CD4-positive, alpha-beta T cell treated with Interferon alpha-2 for 1 hour (primary cell): ENCODE results near the gene HABP2.

Source experiments
- DNase-seq, 2 donors: peaks; one replicate each; pipeline ENCODE4 v3.0.0-alpha.2; 2020 to 2022

The HABP2 gene

DNA sequence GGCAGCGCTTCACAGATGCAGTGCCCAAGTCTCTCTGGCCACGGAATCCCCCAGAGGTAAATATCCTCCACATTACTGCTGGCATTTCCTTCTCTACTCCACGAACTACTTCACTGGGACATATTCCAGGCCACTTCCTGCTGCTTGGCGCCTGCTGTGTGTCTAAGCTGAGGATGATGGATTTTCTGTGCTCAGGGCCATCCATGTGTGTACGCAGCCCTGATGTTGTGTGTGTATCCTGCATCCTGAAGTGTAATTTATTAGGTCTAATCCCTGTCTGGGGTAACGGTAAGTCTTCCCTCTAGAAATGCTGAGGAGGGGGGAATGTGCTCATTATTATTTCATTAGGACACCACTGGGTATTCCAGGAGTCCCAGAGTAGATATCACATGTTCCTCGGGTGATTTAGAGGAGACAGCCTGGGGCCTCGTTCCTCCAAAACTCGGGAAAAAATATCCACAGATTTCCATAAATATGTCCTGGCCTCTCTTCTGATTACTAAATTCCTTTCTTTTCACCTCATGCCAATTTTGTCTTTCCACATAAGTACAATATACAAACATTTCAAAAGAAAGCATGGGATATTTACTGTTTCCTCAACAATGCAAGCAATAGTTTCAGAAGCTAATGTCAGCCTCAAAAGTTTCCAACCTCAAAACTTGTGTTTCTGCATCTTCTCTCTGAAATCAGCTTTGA lies 25.5 kb upstream of the HABP2 start:
- no peak for DNase-seq

DNA sequence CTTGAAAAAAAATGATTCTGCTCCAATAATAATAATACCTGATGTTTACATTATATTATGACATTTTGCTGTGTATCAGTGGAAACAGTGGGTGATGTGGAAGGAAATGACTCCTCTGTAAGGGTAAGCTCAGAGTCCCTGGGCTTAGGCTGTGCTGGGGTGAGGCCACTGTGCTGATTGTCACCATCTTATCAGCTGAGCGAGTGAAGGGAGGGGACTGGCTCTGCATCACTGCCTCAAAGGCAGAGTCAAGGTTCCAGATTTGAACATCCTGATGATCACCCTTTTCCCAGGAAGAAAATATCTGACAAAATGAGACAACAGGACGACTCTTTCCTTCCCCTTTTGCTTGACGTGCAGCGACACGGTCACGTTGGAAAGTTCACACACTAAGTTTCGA lies 24.0 kb upstream of the HABP2 start:
- no peak for DNase-seq

DNA sequence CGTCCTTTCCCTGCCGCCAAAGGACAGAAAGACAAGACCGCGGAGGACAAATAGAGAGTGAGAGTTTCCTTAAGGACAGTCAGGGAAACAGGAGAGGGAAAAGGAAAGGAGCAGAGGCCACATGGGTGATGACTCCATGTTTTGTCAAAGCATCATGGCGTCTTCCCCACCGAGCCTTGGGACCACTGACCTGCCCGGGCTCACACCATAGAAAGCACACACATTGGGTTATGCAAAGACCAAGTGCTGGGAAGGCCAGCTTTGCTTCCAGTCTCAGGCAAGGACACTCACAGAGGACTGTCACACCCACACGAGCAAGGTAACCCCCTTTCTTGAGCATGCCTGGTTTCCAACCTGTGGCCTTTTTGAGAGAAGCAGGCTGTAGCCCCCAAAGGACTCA lies 23.3 kb upstream of the HABP2 start:
- no peak for DNase-seq

DNA sequence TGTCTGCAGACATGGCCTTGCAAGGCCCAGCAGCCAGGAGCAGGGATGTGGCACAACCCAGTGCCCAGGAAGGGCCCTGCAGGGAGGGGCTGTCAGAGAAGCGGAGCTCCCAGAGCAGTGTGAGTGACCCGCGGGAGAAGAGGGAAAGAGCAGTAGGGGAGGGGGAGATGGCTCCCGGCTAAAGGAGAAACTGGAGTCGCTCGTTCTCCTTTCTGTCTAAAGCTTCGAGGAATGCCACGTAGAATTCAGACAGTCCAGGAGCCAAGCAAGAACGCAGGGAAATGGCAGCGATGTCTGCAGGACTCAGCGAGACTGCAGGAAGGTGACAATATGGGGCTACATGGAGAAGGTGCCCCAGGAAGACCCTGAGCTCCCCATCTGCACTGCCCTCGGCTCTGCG lies 22.4 kb upstream of the HABP2 start:
- no peak for DNase-seq

DNA sequence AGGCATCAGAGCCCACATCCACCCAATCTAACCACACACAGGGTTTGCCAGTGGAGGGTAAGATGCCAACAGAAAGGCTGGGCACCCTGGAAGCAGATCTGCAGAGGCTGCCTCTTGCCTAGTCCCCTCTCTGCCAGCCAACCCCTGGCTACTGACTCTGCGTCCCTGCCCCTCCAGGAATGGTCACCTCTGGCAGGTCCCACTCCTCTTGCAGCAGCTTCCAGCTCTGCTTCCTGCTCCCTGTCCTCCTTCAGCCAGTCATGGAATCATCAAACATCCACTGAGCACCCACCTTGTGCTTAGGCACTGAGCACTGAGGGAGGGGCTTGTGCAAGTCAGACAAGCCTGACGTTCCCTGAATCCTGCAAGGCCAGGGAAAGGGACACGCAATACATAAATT lies 20.1 kb upstream of the HABP2 start:
- DNase-seq: no peak

DNA sequence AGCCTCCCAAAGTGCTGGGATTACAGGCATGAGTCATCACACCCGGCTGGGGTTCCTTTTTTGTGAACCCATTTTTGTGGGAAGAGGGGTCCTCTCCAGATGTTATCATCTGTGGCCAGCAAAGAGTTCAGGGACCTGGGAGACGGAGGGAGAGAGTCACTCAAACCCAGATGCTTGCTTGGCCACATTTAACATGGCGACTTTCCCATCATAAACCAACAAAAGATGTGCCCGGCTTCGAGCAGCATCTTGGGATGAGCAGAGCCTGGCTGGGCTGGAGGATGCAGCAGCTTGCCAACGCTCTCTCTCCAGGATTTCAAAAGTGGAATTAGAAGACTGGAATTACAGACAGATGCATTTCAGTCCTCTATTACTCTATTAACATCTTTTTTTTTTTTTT lies 19.1 kb upstream of the HABP2 start:
- DNase-seq: no peak

DNA sequence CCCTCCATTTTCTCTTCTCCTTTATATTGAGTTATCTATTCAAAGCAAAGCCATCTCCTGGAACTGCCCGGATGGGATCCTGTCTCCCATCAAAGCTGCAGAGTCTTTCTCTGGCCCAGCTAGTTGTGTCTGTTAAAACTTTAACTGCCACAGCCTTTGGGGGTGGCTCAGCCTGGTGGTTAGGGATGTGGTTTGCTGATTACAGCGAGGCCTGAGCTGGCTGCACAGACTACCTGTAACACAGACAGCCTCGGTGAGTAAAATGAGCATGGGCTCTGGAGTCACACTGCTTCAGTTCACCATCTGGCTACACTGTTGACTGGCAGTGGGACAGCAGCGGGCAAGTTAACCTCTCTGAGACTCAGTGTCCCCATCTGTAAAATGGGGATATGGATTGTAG lies 18.4 kb upstream of the HABP2 start:
- no peak for DNase-seq

DNA sequence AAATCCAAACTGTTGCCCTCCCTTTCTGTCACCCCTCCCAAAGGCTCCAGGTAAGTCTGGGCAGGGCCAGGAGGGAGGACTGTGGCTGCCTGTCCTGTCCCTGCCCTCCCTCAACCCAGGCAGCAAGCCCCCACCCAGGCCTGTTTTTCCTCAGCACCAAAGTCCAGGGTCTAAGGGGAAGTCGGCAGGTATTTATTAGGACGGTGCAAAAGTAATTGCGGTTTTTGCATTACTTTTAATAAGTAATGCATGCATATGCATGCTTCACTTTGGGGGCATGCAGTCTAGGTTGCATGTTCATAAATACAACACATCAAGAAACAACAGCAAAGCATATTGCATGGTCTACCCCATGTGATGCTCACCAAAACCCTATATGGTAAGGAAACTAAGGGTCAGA lies 15.2 kb upstream of the HABP2 start:
- no peak for DNase-seq

DNA sequence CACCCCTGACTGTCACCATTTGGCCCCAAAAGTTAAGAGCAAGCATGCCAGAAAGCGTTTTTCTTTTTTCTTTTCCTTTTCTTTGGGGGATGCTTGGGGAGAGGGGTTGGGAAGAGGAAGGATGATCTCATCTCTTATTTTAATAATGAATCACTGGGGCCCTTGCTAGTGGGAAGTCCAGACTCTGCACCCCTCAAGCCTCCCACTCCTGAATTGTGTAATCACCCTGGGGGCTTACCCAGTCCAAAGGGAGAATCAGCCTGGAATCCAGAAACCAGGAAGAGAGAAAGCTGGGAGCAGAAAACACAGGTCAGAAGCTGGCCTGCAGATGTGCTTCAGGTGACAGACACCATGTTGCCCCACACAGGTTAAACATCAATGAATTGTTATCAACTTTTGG lies 14.7 kb upstream of the HABP2 start:
- no peak for DNase-seq

DNA sequence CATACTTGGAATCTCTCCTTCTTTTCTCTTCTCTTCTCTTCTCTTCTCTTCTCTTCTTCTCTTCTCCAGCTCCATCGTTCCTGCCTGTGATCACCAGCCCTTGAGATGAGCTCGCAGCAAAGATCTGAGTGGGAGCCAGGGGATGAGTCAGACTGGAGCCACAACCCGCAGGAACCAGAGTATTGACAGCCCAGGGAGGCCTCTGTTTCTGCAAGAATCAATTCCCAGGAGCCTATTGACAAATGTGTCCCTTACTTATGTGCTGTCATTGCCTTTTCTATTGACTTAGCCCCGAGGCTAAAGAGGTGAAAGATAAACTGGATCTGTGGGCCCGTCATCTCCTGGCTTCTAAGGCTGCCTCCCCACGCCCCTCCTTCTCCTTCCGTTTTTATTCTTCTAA lies 13.1 kb upstream of the HABP2 start:
- DNase-seq: no peak

DNA sequence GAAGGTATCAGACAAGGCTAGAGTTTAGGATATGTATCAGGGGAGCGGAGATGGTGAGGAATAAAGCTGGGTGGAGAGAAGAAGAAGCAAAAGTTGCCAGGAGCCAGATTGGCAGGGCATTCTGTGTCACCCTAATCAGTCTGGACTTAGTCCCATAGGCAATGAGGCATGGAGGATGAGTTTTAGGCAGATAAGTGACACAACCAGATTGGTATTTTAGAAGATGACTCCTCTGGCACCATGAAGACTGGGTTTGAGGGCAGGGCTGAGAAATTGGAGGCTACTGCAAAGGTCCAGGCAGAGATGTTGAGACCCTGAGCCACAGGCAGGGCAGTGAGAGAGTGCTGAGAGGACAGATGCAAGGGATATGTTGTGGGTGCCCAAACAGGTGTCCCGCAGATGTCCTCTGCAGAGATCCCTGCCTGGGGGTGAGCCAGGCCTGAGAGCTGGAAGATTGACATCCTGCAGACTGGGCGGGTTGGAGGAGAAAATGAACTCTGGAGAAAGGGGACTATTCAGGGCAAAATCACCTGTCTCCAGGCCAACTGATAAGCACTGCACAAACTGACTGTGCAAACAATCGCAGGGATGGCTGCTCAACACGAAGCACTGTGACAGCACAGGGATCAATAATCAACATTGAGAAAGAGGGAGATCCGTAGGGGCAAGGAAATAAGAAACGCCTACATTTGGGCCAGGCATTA lies 11.9 kb upstream of the HABP2 start:
- DNase-seq: no peak

DNA sequence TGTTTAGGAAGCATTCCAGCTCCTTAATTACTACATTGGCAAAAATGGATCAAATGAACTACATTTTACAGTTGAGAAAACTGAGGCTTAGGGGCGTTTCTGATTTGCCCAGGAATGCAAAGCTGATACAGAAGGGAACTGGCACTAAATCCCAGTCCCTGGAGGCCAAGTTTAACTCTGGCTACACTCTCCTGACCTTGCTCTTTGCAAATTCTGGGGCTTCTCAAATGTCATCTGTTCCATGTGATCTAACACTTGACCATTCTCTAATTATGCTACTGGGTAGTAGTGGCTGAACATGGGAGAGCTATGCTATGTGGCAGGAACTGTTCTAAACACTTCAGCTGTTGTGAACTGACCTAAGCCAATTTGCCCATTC lies 11.3 kb upstream of the HABP2 start:
- DNase-seq: no peak

DNA sequence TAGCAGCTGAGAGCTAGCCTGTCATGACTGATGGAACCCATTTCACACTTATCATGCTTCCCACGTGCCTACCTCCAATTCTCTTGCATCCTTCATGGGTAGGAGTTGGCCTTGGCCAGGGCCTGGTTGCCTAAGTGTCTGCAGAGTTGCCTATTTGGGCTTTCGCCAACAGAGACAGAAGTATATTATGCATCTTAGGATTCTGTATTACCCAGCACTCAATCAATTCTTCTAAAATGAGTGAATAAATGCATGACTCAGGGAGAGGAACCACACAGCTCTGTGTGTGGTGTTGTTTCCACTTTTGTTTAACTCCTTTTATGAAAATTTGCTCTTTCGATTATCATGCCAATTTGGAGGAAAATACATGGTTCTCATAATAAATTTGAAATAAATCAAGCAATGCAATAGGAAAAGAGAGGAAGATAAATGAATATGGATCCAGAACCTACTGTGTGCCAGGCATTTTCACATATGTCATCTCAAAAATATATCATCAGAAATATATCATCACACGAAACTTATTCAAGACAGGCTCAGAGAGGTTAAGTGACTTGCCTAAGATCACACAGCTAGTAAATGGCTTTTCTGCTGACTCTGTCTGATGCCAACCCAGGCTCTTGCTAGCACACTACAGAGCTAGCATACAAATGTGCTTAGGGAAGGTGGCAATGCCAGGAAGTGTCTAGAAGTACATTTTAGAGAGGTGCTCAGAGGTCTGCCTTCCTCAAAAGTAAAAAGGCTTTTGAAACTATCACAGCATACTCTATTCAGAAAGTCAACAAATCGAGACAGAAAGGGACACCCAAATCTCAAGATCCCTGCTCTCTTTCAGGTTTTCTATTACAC lies 9.5 kb upstream of the HABP2 start:
- DNase-seq: no peak

DNA sequence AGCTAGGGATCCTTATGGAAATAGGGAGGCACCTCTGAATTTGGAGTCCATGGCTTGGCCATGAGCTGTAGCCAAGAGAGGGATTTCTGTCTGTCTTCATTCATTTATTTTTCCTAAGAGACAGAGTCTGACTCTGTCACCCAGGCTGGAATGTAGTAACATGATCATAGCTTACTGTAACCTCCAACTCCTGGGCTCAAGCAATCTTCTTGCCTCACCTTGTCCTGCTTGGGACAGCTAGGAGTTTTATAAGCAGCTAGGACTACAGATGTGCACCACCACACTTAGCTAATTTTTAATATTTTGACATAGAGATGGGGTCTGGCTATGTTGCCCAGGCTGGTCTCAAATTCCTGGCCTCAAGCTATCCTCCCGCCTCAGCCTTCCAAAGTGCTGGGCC lies 8.5 kb upstream of the HABP2 start:
- no peak for DNase-seq

DNA sequence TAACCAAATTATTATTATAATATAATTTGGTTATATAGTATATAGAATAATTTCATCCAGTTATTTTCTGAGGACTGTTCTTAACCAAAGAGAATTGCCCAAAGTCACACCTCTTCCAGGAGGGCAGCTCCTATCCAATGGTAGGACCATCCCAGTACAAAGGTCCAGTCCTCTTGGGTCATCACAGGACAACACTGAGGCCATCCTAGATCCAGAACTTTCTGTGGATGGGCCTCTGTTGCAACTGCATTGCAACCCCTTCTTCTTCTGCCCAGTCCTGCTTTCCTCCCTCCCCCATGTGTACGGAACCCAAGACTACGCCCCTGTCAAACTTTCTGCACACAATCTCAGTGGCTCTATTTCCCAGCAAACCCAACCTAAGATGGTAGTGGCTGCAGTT lies 5.4 kb upstream of the HABP2 start:
- DNase-seq: no peak

DNA sequence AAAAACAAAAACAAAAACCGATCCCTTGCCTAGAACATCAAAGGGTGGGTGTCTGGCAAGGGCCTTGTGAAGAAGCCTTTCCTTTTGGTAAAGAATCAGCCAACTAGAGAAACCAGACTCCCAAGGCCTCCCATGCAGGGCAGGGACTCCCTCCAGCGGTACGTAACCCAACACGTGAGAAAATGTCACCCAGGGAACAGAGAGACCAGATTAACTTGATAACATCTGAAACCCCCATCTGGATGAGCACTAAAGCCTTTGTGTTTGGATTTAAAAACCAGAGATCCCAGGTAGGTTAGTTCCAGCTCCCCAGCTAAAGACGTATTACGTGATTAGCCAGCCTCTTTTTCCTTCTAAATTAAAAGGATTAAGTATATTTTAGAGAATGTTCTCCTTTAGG lies 3.0 kb upstream of the HABP2 start:
- no peak for DNase-seq

DNA sequence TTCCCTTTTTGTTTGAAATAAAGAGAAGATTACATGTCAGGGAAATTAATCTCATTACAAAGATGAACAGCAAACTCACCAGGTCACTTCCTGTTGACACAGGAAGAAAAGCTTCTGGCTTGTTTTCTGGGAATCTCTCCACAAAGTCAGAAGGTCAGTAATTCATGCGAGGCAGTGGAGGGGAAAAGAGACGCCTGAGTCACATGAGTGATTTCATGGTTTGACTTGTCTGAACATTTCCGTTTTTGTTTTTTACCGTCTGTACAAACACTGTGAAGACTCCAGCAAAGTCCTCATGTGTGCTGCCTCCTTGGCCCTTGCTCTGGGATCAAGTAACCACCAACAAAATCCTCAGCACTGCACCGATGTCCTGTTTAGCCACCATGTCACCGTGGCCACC lies 2.5 kb upstream of the HABP2 start:
- no peak for DNase-seq

DNA sequence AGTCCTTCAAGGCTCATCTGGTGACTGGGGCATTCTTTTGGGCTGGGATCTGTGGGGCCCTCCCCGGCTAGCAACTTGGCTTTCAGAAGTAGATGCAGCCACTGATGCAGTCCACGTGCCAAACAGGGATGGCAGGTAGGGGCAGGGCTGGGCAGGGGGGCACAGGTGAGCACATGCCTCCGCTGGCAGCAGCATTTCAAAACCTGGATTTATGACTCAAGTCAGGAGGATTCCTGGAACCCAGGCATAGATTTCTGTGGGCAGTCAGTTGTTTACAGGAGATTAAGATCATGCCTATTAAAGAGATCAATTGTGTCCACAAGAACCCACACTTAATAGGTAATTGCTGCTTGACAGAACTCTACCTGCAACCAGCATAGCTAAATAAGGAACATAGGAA lies 839 bp upstream of the HABP2 start:
- no peak for DNase-seq

DNA sequence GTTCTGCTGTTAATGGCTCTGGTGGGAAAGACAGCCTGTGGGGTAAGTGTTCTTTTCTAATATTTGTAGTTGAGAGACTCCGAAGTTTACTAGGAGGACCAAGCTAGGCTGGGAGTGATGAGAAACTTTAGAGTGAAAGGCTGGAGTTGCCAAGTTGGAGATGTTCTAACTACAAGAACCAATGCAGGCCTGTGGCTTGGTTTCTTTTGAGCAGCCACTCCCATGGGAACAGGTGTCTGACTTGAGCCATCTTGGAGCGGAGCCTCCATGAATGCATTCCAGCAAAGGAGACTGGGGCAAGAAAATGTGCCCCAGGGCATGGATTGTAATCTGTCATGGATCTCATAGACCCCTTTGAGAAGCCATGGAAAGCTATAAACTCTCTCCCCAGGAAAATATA lies 296 bp downstream of the HABP2 start:
- DNase-seq: no peak

DNA sequence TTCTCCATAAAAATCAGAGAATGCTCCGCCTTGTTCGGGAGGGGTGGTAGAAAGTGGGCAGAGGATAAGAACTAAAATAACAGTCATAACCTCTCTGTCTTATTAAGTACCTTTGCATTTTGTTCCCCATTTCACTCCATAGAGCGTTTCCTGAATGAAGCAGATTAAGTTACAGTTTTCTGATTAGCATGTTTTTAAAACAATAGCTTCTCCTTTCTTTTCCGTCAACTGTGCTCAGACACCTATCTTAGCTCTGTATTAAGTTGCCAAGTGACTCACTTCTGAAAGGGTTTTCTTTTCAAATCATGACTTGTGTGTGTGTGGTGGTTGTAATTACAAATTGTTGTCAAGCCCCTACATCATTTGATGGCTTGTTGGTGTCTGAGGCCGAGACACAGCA lies 1.4 kb downstream of the HABP2 start:
- DNase-seq: no peak

DNA sequence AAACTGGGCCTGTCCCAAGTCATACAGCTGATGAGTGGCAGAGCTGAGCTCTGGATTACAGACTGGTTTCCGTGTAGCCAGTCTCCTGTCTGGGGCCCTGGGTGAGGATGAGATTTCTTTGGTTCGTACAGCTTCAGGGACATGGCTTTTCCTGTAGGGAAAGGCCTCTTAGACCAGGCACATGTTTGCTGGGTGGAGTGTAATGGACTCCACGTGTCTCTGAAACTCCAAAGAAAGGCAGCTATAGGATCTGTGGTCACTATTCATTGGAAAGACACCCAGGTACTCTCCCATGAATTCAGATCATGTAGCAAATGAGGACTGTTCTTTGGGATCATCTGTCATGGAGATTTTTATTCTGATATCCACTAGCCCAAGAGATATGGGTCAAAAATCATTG lies 2.4 kb downstream of the HABP2 start:
- no peak for DNase-seq

DNA sequence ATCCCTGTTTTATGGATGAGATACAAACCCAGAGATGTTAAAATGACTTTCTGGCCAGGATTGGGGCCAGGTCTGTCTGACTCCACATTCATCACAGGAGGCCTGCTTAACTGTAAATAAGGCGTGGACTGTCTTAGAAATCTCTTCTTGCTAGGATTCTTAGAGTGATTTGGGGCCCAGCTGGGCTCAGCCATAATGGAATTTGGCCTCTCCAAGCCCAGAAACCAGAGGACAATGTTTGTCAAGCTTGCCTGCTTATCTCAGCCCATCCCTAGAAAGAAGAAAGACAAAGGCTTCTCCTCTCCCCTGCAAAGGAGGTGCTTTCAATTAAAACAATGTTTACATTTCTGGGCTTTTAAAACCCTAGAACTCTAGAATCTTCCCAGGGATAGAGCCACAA lies 2.9 kb downstream of the HABP2 start:
- no peak for DNase-seq

DNA sequence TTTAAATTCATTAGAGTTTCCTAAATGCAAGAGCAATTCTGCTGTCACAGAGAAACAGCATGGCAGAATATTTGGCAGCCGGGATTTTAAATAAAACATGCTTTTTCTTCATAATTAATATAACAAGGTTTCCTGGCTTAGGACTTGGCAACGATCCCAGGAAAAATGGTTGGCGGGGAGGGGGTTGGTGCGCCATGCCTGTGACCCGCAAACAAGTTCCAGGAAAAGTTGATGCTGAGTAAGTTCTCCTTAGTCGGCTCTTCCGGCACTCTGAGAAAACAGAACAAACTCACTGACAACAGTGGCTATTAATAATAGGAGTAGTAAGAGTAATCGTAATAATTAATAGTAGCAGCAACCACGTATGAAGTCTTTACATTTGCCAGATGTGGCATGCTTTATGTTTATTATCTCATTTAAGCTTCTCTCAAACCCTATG lies 4.6 kb downstream of the HABP2 start:
- DNase-seq: no peak

DNA sequence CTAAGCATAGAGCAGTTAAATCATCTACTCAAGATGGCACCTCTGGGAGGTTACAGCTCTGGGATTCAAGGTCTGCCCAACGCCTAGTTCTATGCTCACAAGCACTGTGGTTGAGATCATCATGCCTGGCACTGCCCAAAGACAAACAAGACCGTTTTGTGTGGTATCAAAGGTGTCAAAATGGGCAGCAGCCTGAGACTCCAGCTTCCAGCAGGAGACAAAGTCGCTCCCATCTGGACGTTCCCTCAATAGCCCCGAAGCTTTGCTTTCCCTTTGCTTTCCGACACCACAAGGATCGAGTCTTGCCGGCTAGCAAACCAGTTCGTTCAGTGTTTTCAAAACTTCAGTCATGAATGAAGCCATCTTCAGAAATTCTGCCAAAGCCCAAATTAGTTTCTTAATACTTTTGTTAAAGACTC lies 5.1 kb downstream of the HABP2 start:
- DNase-seq: no peak
